Gastroesophageal sphincter (tissue), 3 donors: ENCODE results near the gene COX5A.

ENCODE experiments used
- CTCF ChIP-seq, 4 experiments: fragments of 200-600 bp in 2 of 4; fragments of 450-650 bp in 2 of 4; sonication (generic) in 1 of 4; IDR thresholded peaks; one replicate each; pipeline ENCODE4 v1.5.1; 2017 to 2019; ENCODE audit warnings: antibody characterized with exemption in 4 of 4, mild to moderate bottlenecking in 2 of 4, moderate library complexity in 2 of 4
- EP300 ChIP-seq: sonication (generic); formaldehyde crosslinking; IDR thresholded peaks from one replicate; pipeline ENCODE4 v1.6.1; 2017; ENCODE audit warnings: antibody characterized with exemption, mild to moderate bottlenecking
- POLR2A ChIP-seq, 2 donors: fragments of 450-650 bp; IDR thresholded peaks; one replicate each; pipeline ENCODE4 v1.6.1; 2017; ENCODE audit warnings: antibody characterized with exemption in 2 of 2, mild to moderate bottlenecking in 2 of 2, moderate library complexity in 1 of 2

DNA sequence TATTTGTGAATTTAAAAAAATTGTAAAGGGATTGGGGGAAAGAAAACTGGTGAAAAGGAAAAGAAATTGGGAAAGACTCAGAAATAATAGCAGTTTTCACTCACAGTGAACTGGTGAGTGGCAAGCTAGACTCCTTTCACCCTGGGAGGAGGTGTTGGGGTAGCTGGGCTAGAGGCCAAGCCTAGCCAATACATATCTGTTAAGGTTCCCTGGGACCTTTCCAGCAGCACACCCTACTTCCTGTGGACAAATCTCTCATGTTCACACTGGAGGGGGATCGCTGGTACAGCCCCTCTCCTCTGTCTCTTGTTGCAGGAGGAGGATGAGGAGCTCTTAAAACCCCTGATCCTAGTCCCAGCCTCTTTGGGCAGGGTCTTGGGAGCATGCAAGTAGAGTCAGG lies 22.4 kb upstream of the COX5A start:
- TF ChIP-seq POLR2A (IDR thresholded peaks at IDR 0.05) = no peak
- no peak for TF ChIP-seq CTCF (IDR thresholded peaks at IDR 0.05)
- no peak for TF ChIP-seq EP300
